NCI-H2196 treated with DMSO at 0.1 percent for 48 hours (cell line): ENCODE data around the gene MAP3K1.
"Not testable (repeated sequence)": the region's sequence is repeated elsewhere in the genome, so short reads cannot be mapped to it uniquely, and the experiment has no call there.

Source experiments
- DNase-seq: peaks from one replicate; lab custom pipeline; 2025; ENCODE audit not compliant: unreplicated experiment; lab: John Stamatoyannopoulos, UW

Gene MAP3K1

GRCh38 chr5:56814963-56815657, at the start of gene MAP3K1:
TSS of gene MAP3K1 (plus strand) at chr5:56815549. CDS start at chr5:56815574, 25 bp downstream.
- peak; percentile 42 for DNase-seq

- DNase-seq: no peak
These were observed 48.4 kb upstream of the MAP3K1 start for GRCh38 chr5:56766926-56767325.

GRCh38 chr5:56769875-56770604, 45.3 kb upstream of the MAP3K1 start:
- DNase-seq: no peak

GRCh38 chr5:56772767-56773166, 42.6 kb upstream of the MAP3K1 start:
- DNase-seq: no peak

GRCh38 chr5:56774957-56775356, 40.4 kb upstream of the MAP3K1 start:
- no peak for DNase-seq

- not testable (repeated sequence) for DNase-seq
These were observed 39.0 kb upstream of the MAP3K1 start for GRCh38 chr5:56776212-56776846.

- DNase-seq: no peak
These were observed 32.1 kb upstream of the MAP3K1 start for GRCh38 chr5:56783261-56783660.

- DNase-seq: no peak
These were observed 29.0 kb upstream of the MAP3K1 start for GRCh38 chr5:56786346-56786745.

GRCh38 chr5:56791396-56791795, 24.0 kb upstream of the MAP3K1 start:
- DNase-seq: no peak

GRCh38 chr5:56798521-56798920, 16.8 kb upstream of the MAP3K1 start:
- no peak for DNase-seq

- no peak for DNase-seq
These were observed 15.2 kb upstream of the MAP3K1 start for GRCh38 chr5:56800186-56800585.

- DNase-seq: no peak
These were observed 14.1 kb upstream of the MAP3K1 start for GRCh38 chr5:56801256-56801655.

GRCh38 chr5:56802205-56802604, 13.1 kb upstream of the MAP3K1 start:
- no peak for DNase-seq

- no peak for DNase-seq
These were observed 12.3 kb upstream of the MAP3K1 start for GRCh38 chr5:56803025-56803424.

GRCh38 chr5:56803894-56804293, 11.5 kb upstream of the MAP3K1 start:
- DNase-seq: no peak

- no peak for DNase-seq
These were observed 7.7 kb upstream of the MAP3K1 start for GRCh38 chr5:56807679-56808078.

- DNase-seq: no peak
These were observed 7.1 kb upstream of the MAP3K1 start for GRCh38 chr5:56808211-56808610.

- DNase-seq: no peak
These were observed 4.5 kb upstream of the MAP3K1 start for GRCh38 chr5:56810826-56811225.

- DNase-seq: no peak
These were observed 3.2 kb upstream of the MAP3K1 start for GRCh38 chr5:56812110-56812509.

- no peak for DNase-seq
These were observed 2.0 kb upstream of the MAP3K1 start for GRCh38 chr5:56813302-56813701.

GRCh38 chr5:56814361-56814962, 887 bp upstream of the MAP3K1 start:
- no peak for DNase-seq
